HG03565 (cell line): ENCODE measurements around the gene HUS1B.
"Not testable (repeated sequence)": the region's sequence is repeated elsewhere in the genome, so short reads cannot be mapped to it uniquely, and the experiment has no call there.

ENCODE experiments used
- ATAC-seq: cut with Tn5 transposase; IDR thresholded peaks from one replicate; pipeline ENCODE4 v1.9.1; 2021; ENCODE audit warnings: mild to moderate bottlenecking, moderate library complexity; ENCODE audit not compliant: unreplicated experiment

Gene HUS1B

DNA sequence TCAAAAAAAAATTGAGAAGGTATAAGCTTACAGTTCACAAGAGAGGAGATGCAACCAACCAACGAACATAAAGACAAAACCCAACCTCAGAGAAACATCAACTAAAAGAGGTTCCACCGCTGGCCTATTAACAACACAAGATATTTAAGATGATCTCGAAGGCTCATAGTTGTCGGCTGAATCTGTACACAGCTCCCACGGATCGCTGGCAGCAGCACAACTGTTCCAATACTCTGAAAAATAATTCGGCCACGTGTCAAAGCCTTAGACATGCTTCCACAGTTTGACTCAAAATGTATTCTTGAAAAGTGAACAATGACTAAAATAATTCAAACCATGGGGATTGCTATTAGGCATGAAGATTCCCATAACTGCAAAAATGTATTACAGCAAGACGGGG is 22.4 kb upstream of the HUS1B start:
- ATAC-seq: no peak

- no peak for ATAC-seq
Observed at GRCh38 chr6:678520-678919, 21.6 kb upstream of the HUS1B start.

DNA sequence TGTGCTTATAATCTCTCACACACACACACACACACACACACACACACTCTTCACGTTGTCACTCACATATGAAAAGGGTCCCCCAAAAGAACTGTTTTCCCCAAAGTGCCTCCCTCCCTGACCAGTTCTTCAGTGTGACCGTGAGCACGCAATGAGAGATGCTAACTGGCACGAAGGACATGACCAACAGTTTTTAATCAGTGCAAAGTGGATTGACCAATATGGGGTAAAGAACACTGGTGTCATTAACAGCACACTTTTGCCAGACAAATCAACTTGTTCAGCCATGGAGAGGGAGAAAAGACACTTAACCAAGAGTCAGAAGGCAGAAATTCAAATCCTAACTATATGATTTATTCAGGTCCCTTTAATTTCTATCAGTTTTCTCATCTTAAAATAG is 21.0 kb upstream of the HUS1B start:
- no peak for ATAC-seq

GRCh38 chr6:674956-675355 is 18.1 kb upstream of the HUS1B start:
- no peak for ATAC-seq

- no peak for ATAC-seq
Observed at GRCh38 chr6:674406-674805, 17.5 kb upstream of the HUS1B start.

DNA sequence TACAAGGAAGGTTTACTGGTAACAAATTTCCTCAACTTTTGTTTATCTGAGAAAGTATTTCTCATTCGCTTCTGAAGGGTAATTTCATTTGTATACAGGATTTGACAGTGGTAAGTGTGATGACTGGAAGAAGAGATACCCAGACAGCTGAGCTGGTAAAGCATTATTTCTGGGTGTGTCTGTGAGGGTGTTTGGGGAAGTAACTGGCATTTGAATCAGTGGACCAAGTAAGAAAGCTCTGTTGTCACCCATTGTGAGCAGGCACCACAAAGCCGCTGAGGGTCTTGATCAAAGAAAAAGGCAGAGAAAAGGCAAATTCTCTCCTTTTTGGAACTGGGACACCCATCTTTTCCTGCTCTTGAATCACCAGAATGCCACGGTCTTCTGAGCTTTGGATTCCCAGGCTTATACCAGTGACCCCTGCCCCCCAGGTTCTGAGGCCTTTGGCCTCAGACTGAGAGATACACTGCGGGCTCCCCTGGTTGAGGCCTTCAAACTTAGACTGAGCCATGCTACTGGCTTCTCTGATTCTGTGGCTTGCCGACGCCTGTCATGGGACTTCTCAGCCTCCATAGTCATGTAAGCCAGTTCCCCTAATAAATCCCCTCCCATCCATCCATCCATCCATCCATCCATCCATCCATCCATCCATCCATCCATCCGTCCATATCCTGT is 10.5 kb upstream of the HUS1B start:
- ATAC-seq: no peak

GRCh38 chr6:665403-666267 is 8.7 kb upstream of the HUS1B start:
- no peak for ATAC-seq

GRCh38 chr6:663788-664187 is 6.9 kb upstream of the HUS1B start:
- ATAC-seq: not testable (repeated sequence)

DNA sequence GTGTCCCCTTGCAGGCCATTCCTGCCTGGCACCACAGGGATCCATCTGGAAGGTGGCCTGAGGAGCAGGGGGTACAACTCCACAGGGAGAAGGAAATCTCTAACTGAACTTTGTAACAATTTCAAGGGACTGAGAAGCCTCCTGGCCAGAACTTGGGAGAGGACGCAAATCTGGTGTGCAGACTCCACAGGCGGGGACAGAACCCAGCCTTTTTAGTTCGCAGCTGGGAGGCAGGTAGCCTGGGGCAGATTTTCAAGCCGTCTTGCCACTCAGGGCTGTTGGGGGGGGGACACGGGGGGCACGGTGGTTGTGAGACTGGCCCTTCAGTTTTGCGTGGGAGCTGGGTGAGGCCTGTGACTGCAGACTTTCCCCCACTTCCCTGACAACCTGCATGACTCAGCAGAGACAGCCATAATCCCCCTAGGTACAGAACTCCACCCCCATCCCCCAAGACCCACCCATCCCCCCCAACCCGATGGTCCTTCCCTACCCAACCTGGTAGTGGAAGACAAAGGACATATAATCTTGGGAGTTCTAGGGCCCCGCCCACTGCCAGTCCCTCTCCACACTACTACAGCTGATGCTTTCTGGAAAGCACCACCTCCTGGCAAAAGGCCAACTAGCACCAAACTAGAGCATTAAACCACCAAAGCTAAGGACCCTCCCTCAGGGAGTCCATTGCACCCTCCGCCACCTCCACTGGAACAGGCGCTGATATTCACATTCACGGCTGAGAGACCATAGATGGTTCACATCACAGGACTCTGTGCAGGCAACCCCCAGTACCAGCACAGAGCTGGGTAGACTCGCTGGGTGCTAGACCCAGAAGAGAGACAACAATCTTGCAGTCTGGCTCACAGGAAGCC is 3.0 kb upstream of the HUS1B start:
- no peak for ATAC-seq

GRCh38 chr6:658244-658643 is 1.3 kb upstream of the HUS1B start:
- no peak for ATAC-seq

- no peak for ATAC-seq
Observed at GRCh38 chr6:657743-658142, 843 bp upstream of the HUS1B start.

DNA sequence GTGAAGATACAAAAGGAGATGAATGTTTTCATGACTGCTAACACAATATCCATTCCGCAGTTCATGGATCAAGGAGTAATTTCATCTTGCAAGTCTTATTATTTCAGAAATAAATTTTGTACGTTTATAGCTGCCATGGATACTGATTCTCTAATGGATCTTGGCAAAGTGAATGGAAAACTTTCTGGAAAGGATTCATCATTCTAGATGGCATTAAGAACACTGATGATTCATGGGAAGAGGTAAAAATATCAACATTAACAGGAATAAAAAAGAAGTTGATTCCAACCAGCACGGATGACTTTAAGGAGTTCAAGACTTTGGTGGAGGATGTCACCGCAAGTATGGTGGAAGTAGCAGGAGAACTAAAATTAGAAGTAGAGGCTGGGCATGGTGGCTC is 2.8 kb downstream of the HUS1B start:
- no peak for ATAC-seq

GRCh38 chr6:652865-653264 is 4.0 kb downstream of the HUS1B start:
- no peak for ATAC-seq

- ATAC-seq: no peak
Observed at GRCh38 chr6:650098-650497, 6.8 kb downstream of the HUS1B start.

GRCh38 chr6:642805-643204 is 14.1 kb downstream of the HUS1B start:
- ATAC-seq: no peak

GRCh38 chr6:641225-641985 is 15.5 kb downstream of the HUS1B start:
- ATAC-seq: no peak

GRCh38 chr6:636488-636887 is 20.4 kb downstream of the HUS1B start:
- ATAC-seq: peak; percentile 72

DNA sequence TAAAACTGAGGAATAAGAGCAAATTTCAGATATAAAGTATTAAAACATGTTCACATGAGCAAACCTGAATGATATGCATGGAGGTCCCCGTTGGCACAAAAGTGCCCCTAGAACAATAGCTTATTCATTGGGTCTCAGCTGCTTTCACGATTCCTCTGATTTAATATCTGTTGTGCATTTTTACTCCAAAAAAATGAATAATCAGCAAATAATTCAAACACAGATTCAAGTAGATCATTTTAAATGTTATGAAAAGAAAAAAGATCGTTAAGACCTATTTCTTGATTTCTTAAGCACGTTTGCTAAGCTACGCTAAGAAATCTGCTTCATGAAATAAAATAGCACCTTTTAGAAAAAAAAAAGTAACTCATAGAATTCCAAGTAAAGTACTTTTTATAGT is 21.7 kb downstream of the HUS1B start:
- no peak for ATAC-seq

GRCh38 chr6:633611-634010 is 23.3 kb downstream of the HUS1B start:
- ATAC-seq: no peak

GRCh38 chr6:628766-629165 is 28.1 kb downstream of the HUS1B start:
- ATAC-seq: no peak

DNA sequence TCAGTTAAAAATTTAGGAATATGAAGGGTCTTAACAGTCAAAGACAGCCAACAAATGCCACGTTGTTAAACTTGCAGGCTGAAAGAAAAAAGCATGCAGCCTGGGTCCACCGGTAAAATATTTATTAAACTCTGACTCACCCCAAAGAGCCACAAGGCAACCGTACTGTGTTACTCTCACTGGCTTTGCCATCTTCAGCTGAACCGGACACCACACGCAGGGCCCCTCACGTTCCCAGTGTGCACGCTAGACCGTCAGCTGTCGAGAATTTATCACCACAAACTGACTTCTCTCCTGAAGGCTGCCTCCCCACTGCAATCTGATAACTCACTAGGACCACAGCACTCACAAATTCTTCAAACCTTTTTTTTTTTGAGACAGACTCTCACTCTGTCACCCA is 30.7 kb downstream of the HUS1B start:
- ATAC-seq: no peak
